H1 (cell line): Measurements from ENCODE around the gene PLIN4. TPM values are rescaled to one million over a fixed set of nuclear protein-coding genes. Genes with fewer than 3 reads are reported as not detected.

Source experiments
- CTCF ChIA-PET: fragments of 300-600 bp; sonication (Branson Sonifier 250); formaldehyde crosslinking; loops from one replicate; lab custom pipeline; 2021; ENCODE audit not compliant: partially characterized antibody; lab: Charles Lee
- POLR2A ChIA-PET: fragments of 300-600 bp; sonication (Branson Sonifier 250); formaldehyde crosslinking; loops from one replicate; lab custom pipeline; 2021; ENCODE audit warnings: inconsistent platforms; ENCODE audit not compliant: partially characterized antibody; lab: Charles Lee
- DNase-seq, 2 experiments: peaks; one replicate each; pipeline versions ENCODE4 v3.0.0 to v3.0.0-alpha.2; 2010 to 2022; ENCODE audit warnings: low spot score in 2 of 2, low read depth in 1 of 2, mixed read lengths in 1 of 2
- FAIRE-seq: peaks from 2 replicates; lab custom pipeline; 2011; peaks lifted over from hg19 to GRCh38; lab: Jason Lieb, UNC
- H2AFZ ChIP-seq: 2 replicates; pipeline ENCODE4 v1.8.1; 2012; ENCODE audit warnings: low read length, inconsistent platforms
- H2AK5ac ChIP-seq: 2 replicates; pipeline ENCODE4 v1.6.1; 2013; ENCODE audit warnings: low read depth, low read length
- H2BK120ac ChIP-seq: replicated peaks from 2 replicates; pipeline ENCODE3; 2013; ENCODE audit warnings: low read depth, low read length, inconsistent platforms
- H2BK12ac ChIP-seq: 2 replicates; pipeline ENCODE4 v1.6.1; 2013; ENCODE audit warnings: low read depth, low read length
- H2BK15ac ChIP-seq: 2 replicates; pipeline ENCODE4 v1.6.1; 2013; ENCODE audit warnings: low read length
- H2BK20ac ChIP-seq: 2 replicates; pipeline ENCODE4 v1.6.1; 2013; ENCODE audit warnings: low read length
- H2BK5ac ChIP-seq: 2 replicates; pipeline ENCODE4 v1.6.1; 2013; ENCODE audit warnings: low read depth, low read length
- H3K14ac ChIP-seq: 2 replicates; pipeline ENCODE4 v1.6.1; 2013; ENCODE audit warnings: inconsistent platforms; ENCODE audit not compliant: insufficient read length
- H3K18ac ChIP-seq: 2 replicates; pipeline ENCODE4 v1.6.1; 2013; ENCODE audit warnings: low read length; ENCODE audit errors: extremely low read depth
- H3K23ac ChIP-seq: 2 replicates; pipeline ENCODE4 v1.6.1; 2013; ENCODE audit warnings: inconsistent platforms; ENCODE audit not compliant: insufficient read length
- H3K23me2 ChIP-seq: 2 replicates; pipeline ENCODE4 v1.6.1; 2013; ENCODE audit warnings: low read depth, low read length
- H3K27ac ChIP-seq: 2 replicates; pipeline ENCODE4 v1.6.1; 2011; ENCODE audit warnings: low read depth, low read length, inconsistent platforms
- H3K27me3 ChIP-seq, 4 experiments: replicated peaks in 1 of 4; 1 replicate in 1 of 4; 2 replicates in 3 of 4; pipeline versions ENCODE4 v1.6.1 to v1.8.1; 2011 to 2013; ENCODE audit warnings: low read length in 3 of 4, mild to moderate bottlenecking in 3 of 4, inconsistent platforms in 2 of 4, mixed read lengths in 2 of 4, moderate library complexity in 1 of 4; ENCODE audit not compliant: control insufficient read depth in 3 of 4, insufficient read depth in 3 of 4; ENCODE audit errors: extremely low read depth in 1 of 4
- H3K36me3 ChIP-seq, 4 experiments: 2 replicates each; pipeline versions ENCODE4 v1.6.1 to v1.8.1; 2011 to 2013; ENCODE audit warnings: mild to moderate bottlenecking in 4 of 4, low read length in 3 of 4, moderate library complexity in 2 of 4, control low read depth in 1 of 4, inconsistent platforms in 1 of 4; ENCODE audit not compliant: insufficient read depth in 4 of 4, control insufficient read depth in 2 of 4
- H3K4ac ChIP-seq: replicated peaks from 2 replicates; pipeline ENCODE3; 2013; ENCODE audit warnings: low read length, low read depth, mixed read lengths, inconsistent platforms; ENCODE audit not compliant: insufficient read length
- H3K4me1 ChIP-seq, 4 experiments: replicated peaks in 1 of 4; 1 replicate in 1 of 4; 2 replicates in 3 of 4; pipeline versions ENCODE4 v1.6.1 to v1.8.1; 2011 to 2013; ENCODE audit warnings: low read length in 3 of 4, inconsistent platforms in 2 of 4, mixed read lengths in 1 of 4; ENCODE audit not compliant: insufficient read depth in 4 of 4, control insufficient read depth in 3 of 4
- H3K4me2 ChIP-seq, 2 experiments: 2 replicates each; pipeline versions ENCODE4 v1.6.1 to v1.8.1; 2011 to 2013; ENCODE audit warnings: low read depth in 2 of 2, low read length in 2 of 2, control low read depth in 1 of 2, inconsistent platforms in 1 of 2, mild to moderate bottlenecking in 1 of 2; ENCODE audit not compliant: insufficient read depth in 1 of 2
- H3K4me3 ChIP-seq, 4 experiments: fragments of 200-600, 300-600 bp in 1 of 4; sonication (generic), shearing (Covaris generic), sonication (Bioruptor Twin) in 1 of 4; 2 replicates each; pipeline versions ENCODE4 v1.5.1 to v1.8.1; 2011 to 2016; ENCODE audit warnings: low read length in 4 of 4, low read depth in 3 of 4, control low read depth in 2 of 4, inconsistent platforms in 2 of 4, mild to moderate bottlenecking in 2 of 4, mixed read lengths in 1 of 4, moderate library complexity in 1 of 4; ENCODE audit not compliant: insufficient read depth in 2 of 4; ENCODE audit errors: extremely low read depth in 1 of 4
- H3K56ac ChIP-seq: replicated peaks from 2 replicates; pipeline ENCODE3; 2013; ENCODE audit warnings: low read depth, mild to moderate bottlenecking, mixed read lengths, low read length, inconsistent platforms; ENCODE audit not compliant: insufficient read length
- H3K79me1 ChIP-seq: 2 replicates; pipeline ENCODE4 v1.6.1; 2013; ENCODE audit warnings: low read depth, low read length, control low read depth
- H3K79me2 ChIP-seq, 2 experiments: 2 replicates each; pipeline versions ENCODE4 v1.6.1 to v1.8.1; 2012 to 2013; ENCODE audit warnings: low read length in 2 of 2, mild to moderate bottlenecking in 2 of 2, inconsistent platforms in 1 of 2; ENCODE audit not compliant: insufficient read depth in 2 of 2, control insufficient read depth in 1 of 2
- H3K9ac ChIP-seq, 4 experiments: replicated peaks in 1 of 4; 1 replicate in 1 of 4; 2 replicates in 3 of 4; pipeline versions ENCODE4 v1.6.1 to v1.8.1; 2011 to 2013; ENCODE audit warnings: low read depth in 3 of 4, low read length in 3 of 4, control low read depth in 2 of 4, mild to moderate bottlenecking in 2 of 4, moderate library complexity in 2 of 4, inconsistent platforms in 1 of 4; ENCODE audit errors: extremely low read depth in 1 of 4
- H3K9me3 ChIP-seq, 2 experiments: 2 replicates each; pipeline versions ENCODE4 v1.6.1 to v1.8.1; 2012 to 2013; ENCODE audit warnings: mild to moderate bottlenecking in 2 of 2, moderate library complexity in 2 of 2, control low read depth in 1 of 2, inconsistent platforms in 1 of 2, low read depth in 1 of 2, low read length in 1 of 2, mixed read lengths in 1 of 2; ENCODE audit not compliant: insufficient read depth in 2 of 2
- H4K20me1 ChIP-seq, 2 experiments: replicated peaks in 1 of 2; 2 replicates each; pipeline versions ENCODE3 to v1.8.1; 2011 to 2013; ENCODE audit warnings: inconsistent platforms in 2 of 2, low read length in 2 of 2, mild to moderate bottlenecking in 1 of 2; ENCODE audit not compliant: insufficient read depth in 2 of 2, control insufficient read depth in 1 of 2
- H4K5ac ChIP-seq: 2 replicates; pipeline ENCODE4 v1.6.1; 2013; ENCODE audit warnings: low read length, low read depth, mixed read lengths, inconsistent platforms; ENCODE audit not compliant: insufficient read length
- H4K8ac ChIP-seq: 2 replicates; pipeline ENCODE4 v1.8.0; 2013; ENCODE audit warnings: mild to moderate bottlenecking, moderate library complexity, low read length, inconsistent platforms; ENCODE audit not compliant: insufficient read depth; ENCODE audit errors: extremely low read depth
- H4K91ac ChIP-seq: replicated peaks from 2 replicates; pipeline ENCODE3; 2013; ENCODE audit warnings: low read length, mixed read lengths, inconsistent platforms; ENCODE audit not compliant: insufficient read length
- EZH2 ChIP-seq: fragments of 200-600 bp; sonication (generic); IDR thresholded peaks from 2 replicates; pipeline ENCODE4 v1.7.1; 2012; ENCODE audit warnings: low read depth, mild to moderate bottlenecking, moderate library complexity, low read length, inconsistent platforms; ENCODE audit not compliant: severe bottlenecking
- POU5F1 ChIP-seq: IDR thresholded peaks from 2 replicates; pipeline ENCODE4 v1.6.1; 2011; ENCODE audit warnings: low read depth, mild to moderate bottlenecking, low read length, moderate library complexity
- SIN3A ChIP-seq, 2 experiments: IDR thresholded peaks in 1 of 2; conservative IDR thresholded peaks in 1 of 2; 2 replicates each; pipeline ENCODE4 v1.6.1; 2011 to 2012; ENCODE audit warnings: low read length in 2 of 2, improper control_type of control experiment in 1 of 2, low read depth in 1 of 2, mild to moderate bottlenecking in 1 of 2
- WGBS, 2 experiments: shearing (Covaris generic) in 1 of 2; methylation state at CpG; one replicate each; pipeline versions ENCODE4 v1.1.6 to v1.1.7; 2013 to 2015; ENCODE audit warnings: low lambda C conversion rate in 2 of 2, mixed read lengths in 2 of 2, inconsistent platforms in 1 of 2, low coverage in 1 of 2, missing lambda C conversion rate in 1 of 2; ENCODE audit not compliant: insufficient replicate concordance in 2 of 2, insufficient coverage in 1 of 2, insufficient read length in 1 of 2; ENCODE audit errors: extremely low coverage in 1 of 2, missing lambda C conversion rate in 1 of 2; 5-methylcytosine and 5-hydroxymethylcytosine counted together
- polyA plus RNA-seq, 7 experiments: library from polyadenylated mRNA; depleted of rRNA in 3 of 7; stranded (reverse) in 5 of 7; unstranded in 2 of 7; fragments of >200 nt in 5 of 7; fragments of 200-250 nt in 2 of 7; gene quantifications; 1 replicate in 5 of 7; 2 replicates in 1 of 7; 4 replicates in 1 of 7; pipeline versions ENCODE4 v1.2.1 to v1.2.3, GENCODE V29; 2011 to 2013; ENCODE audit warnings: missing spikeins in 2 of 7, mixed read lengths in 2 of 7
- total RNA-seq: library from RNA; stranded (reverse); fragmentation: NEBNext Ultra II Directional; extraction: Animal tissue kit (Norgen Biotek cat#: 25700); gene quantifications from 2 replicates; pipeline ENCODE4 v1.2.1, GENCODE V29; 2021

The PLIN4 gene
- total and polyA plus RNA-seq, 2 of the 8 experiments (the other 6 are each of a cell fraction or from before 2014, with no cell fraction given): 0.35 to 0.45 TPM

- H2AFZ ChIP-seq: no peak overlapping the region
- H2BK20ac ChIP-seq: no peak overlapping the region
- DNase-seq: no peak
Measured at GRCh38 chr19:4456476-4456842, 61.8 kb downstream of the PLIN4 start.

More at GRCh38 chr19:4456476-4456842, 61.8 kb downstream of the PLIN4 start:
- H3K4me1 ChIP-seq: peaks cover 0 to 5% (median 2%) of the 10 kb centered on the region in 4 experiments; a peak in 4 of 7 replicates
- POLR2A ChIA-PET: interaction anchor here (1.0 to 58.1 kb wide), 6 partner anchors 14 to 66 kb away, joined by 3 to 1590 read pairs (median 4); partner anchors contain the start of genes CHAF1A and SH3GL1
- H2BK5ac ChIP-seq: no peak overlapping the region
- H3K79me2 ChIP-seq: peaks cover 0 to 5% of the 10 kb centered on the region in 2 experiments; a peak in 1 of 4 replicates
- H2AK5ac ChIP-seq: no peak overlapping the region
- H3K9ac ChIP-seq: peak overlapping the region in 2 of 4 experiments; percentile 35 to 46; a peak in 3 of 7 replicates
- H3K36me3 ChIP-seq: no peaks in the 10 kb centered on the region; a peak in 1 of 8 replicates
- FAIRE-seq: no peak
- WGBS, 2 experiments: 47% methylated on average over 9 of the region's 9 CpGs; no CpG with 5 or more reads in 1 of the 2 experiments
- H3K27me3 ChIP-seq: no peaks in the 10 kb centered on the region
- no peak overlapping the region for H4K5ac ChIP-seq
- no peak overlapping the region for H2BK12ac ChIP-seq
- no peak overlapping the region for H3K56ac ChIP-seq
- peaks cover 5% of the 10 kb centered on the region; the same call in 1 of the 2 replicates for H3K23me2 ChIP-seq
- no peak overlapping the region for H3K27ac ChIP-seq
- H3K4me3 ChIP-seq: peak overlapping the region; percentile 46 to 75 (median 66); a peak in 6 of 8 replicates
- H3K79me1 ChIP-seq: no peaks in the 10 kb centered on the region; the same call in 1 of the 2 replicates
- no peaks in the 10 kb centered on the region for H3K9me3 ChIP-seq
- H2BK120ac ChIP-seq: no peak overlapping the region
- CTCF ChIA-PET: interaction anchor here (0.7 to 1.1 kb wide), 4 partner anchors 24 to 178 kb away, joined by 3 to 4 read pairs (median 3); no protein-coding TSS in a partner anchor
- no peak overlapping the region for H4K8ac ChIP-seq
- H3K23ac ChIP-seq: no peak overlapping the region
- H4K91ac ChIP-seq: no peak overlapping the region
- H3K18ac ChIP-seq: no peak overlapping the region
- no peak overlapping the region for H3K4ac ChIP-seq
- no peak overlapping the region for H3K14ac ChIP-seq
- peaks cover 9 to 13% of the 10 kb centered on the region in 2 experiments for H4K20me1 ChIP-seq
- no peak overlapping the region for H2BK15ac ChIP-seq
- no peak for TF ChIP-seq POU5F1
- no peak for TF ChIP-seq SIN3A (conservative IDR thresholded peaks at IDR 0.05 in 1 of 2, IDR thresholded peaks at IDR 0.05 in 1 of 2; ENCODE audit: low read depth in 1 of 2, low read length in 2 of 2)
- no peak for TF ChIP-seq EZH2
- peak overlapping the region; percentile 80 to 86 for H3K4me2 ChIP-seq
